HG03135 (cell line): ENCODE results near the gene PRRT3.
"Not testable (repeated sequence)": the region's sequence is repeated elsewhere in the genome, so short reads cannot be mapped to it uniquely, and the experiment has no call there.

ENCODE experiments used
- ATAC-seq: cut with Tn5 transposase; IDR thresholded peaks from one replicate; pipeline ENCODE4 v1.9.1; 2021; ENCODE audit warnings: mild to moderate bottlenecking, moderate library complexity; ENCODE audit not compliant: unreplicated experiment

PRRT3 gene

GRCh38 chr3:9899289-9899791 is 52.9 kb downstream of the PRRT3 start:
- no peak for ATAC-seq

GRCh38 chr3:9898467-9899241 is 53.6 kb downstream of the PRRT3 start:
- no peak for ATAC-seq

- no peak for ATAC-seq
Observed at GRCh38 chr3:9897408-9898372, 54.5 kb downstream of the PRRT3 start.

- not testable (repeated sequence) for ATAC-seq
Observed at GRCh38 chr3:9896755-9897407, 55.3 kb downstream of the PRRT3 start.

GRCh38 chr3:9895715-9896114 is 56.5 kb downstream of the PRRT3 start:
- ATAC-seq, result not testable (repeated sequence)
